Left ventricle myocardium inferior (tissue), 1 donor: Measurements from ENCODE around the gene SLIT3. TPM values are rescaled to one million over a fixed set of nuclear protein-coding genes. Genes with fewer than 3 reads are reported as not detected.

ENCODE experiments used
- DNase-seq: peaks from one replicate; pipeline ENCODE4 v3.0.0-alpha.2; 2020
- H3K27ac ChIP-seq: fragments of 200-600 bp; replicated peaks from 2 replicates; pipeline ENCODE4 v1.8.0; 2021
- H3K27me3 ChIP-seq: fragments of 200-600 bp; 2 replicates; pipeline ENCODE4 v1.8.0; 2021; ENCODE audit warnings: low read depth
- H3K36me3 ChIP-seq: fragments of 200-600 bp; 2 replicates; pipeline ENCODE4 v1.8.0; 2021
- H3K4me1 ChIP-seq: fragments of 200-600 bp; 2 replicates; pipeline ENCODE4 v1.8.0; 2021
- H3K4me3 ChIP-seq: fragments of 200-600 bp; 2 replicates; pipeline ENCODE4 v1.8.0; 2021; ENCODE audit warnings: mild to moderate bottlenecking, moderate library complexity
- H3K9me3 ChIP-seq: fragments of 200-600 bp; replicated peaks from 2 replicates; pipeline ENCODE4 v1.8.0; 2021
- intact Hi-C: fragments of 100-400 bp; cut with micrococcal nuclease; formaldehyde crosslinking; loops from one replicate; pipeline ENCODE4 v1.11.0; 2022
- long read RNA-seq: library from polyadenylated mRNA; unstranded; transcript quantifications from one replicate; pipeline ENCODE4 v2.0.0, GENCODE V29; 2021
- total RNA-seq: library from RNA; stranded (reverse); fragmentation: NEBNext Ultra II Directional; extraction: Animal tissue kit (Norgen Biotek cat#: 25700); gene quantifications from one replicate; pipeline ENCODE4 v1.2.1, GENCODE V29; 2021
- TF ChIP-seq, protein P1 (sequence below): fragments of 200-600 bp; IDR thresholded peaks from 2 replicates; pipeline ENCODE4 v1.8.0; 2021; ENCODE audit warnings: antibody characterized with exemption, mild to moderate bottlenecking, borderline replicate concordance
- donor health status: DM: no; HTN: yes; CAD: no; lungs with severe emphysema.

Gene SLIT3
- 22.7 TPM for total RNA-seq
- long read RNA-seq, partial matches to known transcripts: 29 of 35 reads
- long read RNA-seq, other reads (novel, unspliced or antisense): 6 of 35 reads

DNA sequence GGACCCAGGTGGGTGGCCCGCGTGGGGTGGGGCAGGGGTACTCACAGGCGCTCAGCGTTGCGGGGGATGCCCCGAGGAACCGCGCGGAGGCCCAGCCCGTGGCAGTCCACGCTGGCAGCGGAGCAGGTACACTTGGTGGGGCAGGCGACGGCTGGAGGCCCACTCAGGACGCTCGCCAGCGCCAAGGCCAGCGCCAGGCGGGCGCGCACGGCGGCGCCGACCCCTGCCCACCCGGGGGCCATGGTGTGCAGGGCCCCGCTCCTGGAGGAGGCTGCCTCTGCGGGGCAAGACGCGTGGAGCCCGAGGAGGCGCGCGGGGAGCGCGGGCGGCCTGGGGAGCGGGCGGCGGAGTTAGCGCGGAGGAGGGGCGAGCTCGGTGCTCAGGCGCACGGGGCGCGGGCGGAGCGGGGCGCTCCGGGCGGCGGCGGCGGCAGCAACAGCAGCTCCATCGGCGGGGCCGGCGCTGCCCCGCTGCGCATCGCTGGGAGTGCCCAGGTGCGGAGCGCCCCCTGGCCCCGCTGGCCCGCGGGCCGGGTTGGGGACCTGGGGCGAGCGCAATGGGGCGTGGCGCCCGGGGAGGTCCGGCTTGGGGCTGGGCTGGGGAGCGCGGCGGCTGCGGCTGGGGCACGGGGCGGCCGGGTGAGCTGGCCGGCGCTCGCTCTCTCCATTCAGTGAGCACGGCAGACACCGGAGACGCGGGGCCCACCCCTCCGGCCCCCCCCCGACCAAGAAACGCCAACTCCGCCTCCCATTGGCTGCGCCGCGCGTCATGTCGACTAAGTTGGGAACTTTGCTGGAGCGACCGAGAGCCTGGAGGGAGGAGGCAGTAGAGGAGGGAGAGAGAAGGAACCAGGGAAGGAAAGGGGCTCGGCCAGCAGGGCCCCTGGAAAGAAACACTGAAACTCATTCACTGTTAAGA, at the start of gene SLIT3:
SLIT3 (minus strand) TSS at position 672 of the 918 bp plus-strand sequence; CDS start at position 242, 430 bp downstream.
- H3K4me1 ChIP-seq: peaks cover 23% of the 10 kb centered on the region
- intact Hi-C loops: loop anchor here (10.0 kb wide), 1 partner anchor 316 kb away; no protein-coding TSS in a partner anchor
- DNase-seq: peak; percentile 74
- H3K27me3 ChIP-seq: peaks cover 68% of the 10 kb centered on the region
- H3K36me3 ChIP-seq: no peaks in the 10 kb centered on the region
- TF ChIP-seq, protein P1, sequence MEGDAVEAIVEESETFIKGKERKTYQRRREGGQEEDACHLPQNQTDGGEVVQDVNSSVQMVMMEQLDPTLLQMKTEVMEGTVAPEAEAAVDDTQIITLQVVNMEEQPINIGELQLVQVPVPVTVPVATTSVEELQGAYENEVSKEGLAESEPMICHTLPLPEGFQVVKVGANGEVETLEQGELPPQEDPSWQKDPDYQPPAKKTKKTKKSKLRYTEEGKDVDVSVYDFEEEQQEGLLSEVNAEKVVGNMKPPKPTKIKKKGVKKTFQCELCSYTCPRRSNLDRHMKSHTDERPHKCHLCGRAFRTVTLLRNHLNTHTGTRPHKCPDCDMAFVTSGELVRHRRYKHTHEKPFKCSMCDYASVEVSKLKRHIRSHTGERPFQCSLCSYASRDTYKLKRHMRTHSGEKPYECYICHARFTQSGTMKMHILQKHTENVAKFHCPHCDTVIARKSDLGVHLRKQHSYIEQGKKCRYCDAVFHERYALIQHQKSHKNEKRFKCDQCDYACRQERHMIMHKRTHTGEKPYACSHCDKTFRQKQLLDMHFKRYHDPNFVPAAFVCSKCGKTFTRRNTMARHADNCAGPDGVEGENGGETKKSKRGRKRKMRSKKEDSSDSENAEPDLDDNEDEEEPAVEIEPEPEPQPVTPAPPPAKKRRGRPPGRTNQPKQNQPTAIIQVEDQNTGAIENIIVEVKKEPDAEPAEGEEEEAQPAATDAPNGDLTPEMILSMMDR: peak; percentile 34
- H3K27ac ChIP-seq: peak within 1 kb of the TSS; percentile 58
- H3K4me3 ChIP-seq: peak within 1 kb of the TSS; percentile 68
- H3K9me3 ChIP-seq: no peaks in the 10 kb centered on the region

DNA sequence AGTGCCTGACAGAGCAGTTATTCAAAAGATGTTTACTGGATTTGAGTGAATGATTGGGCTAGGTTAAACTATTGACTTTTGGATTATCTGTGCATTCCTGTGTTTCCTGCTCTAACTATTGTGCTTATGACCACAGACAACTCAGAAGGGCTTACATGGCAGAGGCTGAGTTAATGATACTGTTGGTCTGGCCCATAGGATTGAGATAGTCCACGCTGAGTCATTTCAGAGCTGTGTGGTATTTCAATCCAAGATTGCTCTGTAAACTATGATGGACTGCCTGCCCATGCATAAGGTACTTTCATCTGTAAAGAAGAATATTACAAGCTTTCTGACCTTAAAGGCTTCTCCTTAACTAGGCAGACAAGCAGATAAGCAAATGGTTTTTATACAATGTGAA, 49.1 kb upstream of the SLIT3 start:
- TF ChIP-seq, protein P1: no peak
- Histone ChIP-seq H3K4me3 (no peak overlapping the region), H3K36me3 (no peaks in the 10 kb centered on the region), H3K27me3 (peaks cover 78% of the 10 kb centered on the region), H3K27ac (no peak overlapping the region), H3K4me1 (peaks cover 18% of the 10 kb centered on the region), H3K9me3 (no peaks in the 10 kb centered on the region)
- no peak for DNase-seq
- intact Hi-C loops: no loop called here

DNA sequence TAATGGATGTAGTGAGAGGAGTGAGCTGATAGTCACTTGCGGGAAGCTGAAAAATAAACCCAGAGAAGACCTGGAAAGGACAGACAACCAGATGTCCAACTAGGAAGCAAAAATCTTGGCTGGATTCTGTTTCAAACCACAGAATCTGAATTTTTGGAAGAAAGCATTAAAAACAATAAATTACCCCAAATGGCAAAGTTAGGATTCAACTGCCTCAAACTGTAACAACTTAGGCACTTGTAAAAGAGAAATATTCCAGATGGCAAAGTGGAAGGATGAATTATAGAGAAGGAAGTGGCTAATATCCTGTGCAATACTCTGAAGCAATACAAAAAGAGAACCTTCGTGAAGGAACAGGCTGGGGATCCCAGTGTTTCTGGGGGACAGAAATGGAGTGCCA, 46.8 kb upstream of the SLIT3 start:
- DNase-seq: no peak
- Histone ChIP-seq H3K36me3 (no peaks in the 10 kb centered on the region), H3K27ac (no peak overlapping the region), H3K9me3 (no peaks in the 10 kb centered on the region), H3K4me3 (no peak overlapping the region), H3K4me1 (peaks cover 22% of the 10 kb centered on the region), H3K27me3 (peaks cover 82% of the 10 kb centered on the region)
- intact Hi-C loops: no loop called here
- TF ChIP-seq, protein P1: no peak

DNA sequence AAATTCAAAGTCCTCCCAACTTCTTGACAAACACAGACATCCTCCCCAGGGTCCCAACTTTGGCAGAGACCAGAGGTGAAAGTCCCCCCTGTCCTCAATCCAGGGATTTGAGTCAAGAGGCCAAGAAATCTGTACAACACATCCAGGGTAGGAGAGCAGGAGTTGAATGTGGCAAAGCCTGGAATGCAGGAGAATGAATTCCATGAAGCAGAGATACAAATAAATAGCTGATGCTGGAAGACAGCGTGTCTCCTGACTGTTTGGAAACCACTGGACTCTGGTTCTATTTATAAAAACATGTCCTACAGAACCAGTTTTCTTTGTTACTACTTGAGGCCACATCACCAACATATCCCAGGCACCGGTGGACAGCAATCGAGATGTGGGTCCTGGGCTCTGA, 43.7 kb upstream of the SLIT3 start:
- Histone ChIP-seq H3K4me1 (peaks cover 16% of the 10 kb centered on the region), H3K27ac (no peak overlapping the region), H3K9me3 (no peaks in the 10 kb centered on the region), H3K4me3 (no peak overlapping the region), H3K36me3 (no peaks in the 10 kb centered on the region), H3K27me3 (peaks cover 64% of the 10 kb centered on the region)
- TF ChIP-seq, protein P1: no peak
- intact Hi-C loops: no loop called here
- DNase-seq: no peak

DNA sequence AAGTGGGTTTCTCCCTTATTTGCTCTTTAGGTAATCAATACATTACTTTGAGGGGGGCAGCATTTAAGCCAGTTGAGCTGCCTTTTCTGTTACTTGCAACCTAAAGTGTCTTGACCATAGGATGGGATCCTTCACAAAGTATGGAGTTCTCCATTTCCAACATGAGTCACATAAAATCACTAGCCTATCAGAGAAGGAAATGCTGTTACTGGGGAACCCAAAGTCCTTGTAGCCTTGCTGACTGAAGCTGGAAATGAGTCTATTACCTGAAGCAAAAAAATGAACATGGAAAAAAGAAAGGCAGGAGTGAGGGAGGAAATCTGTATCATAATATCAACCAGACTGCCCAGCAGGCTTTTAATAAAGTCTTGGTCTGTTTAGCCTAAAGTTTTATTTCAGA, 42.8 kb upstream of the SLIT3 start:
- TF ChIP-seq, protein P1: no peak
- intact Hi-C loops: no loop called here
- DNase-seq: no peak
- Histone ChIP-seq H3K27me3 (peaks cover 59% of the 10 kb centered on the region), H3K4me1 (peaks cover 16% of the 10 kb centered on the region), H3K27ac (no peak overlapping the region), H3K9me3 (no peaks in the 10 kb centered on the region), H3K36me3 (no peaks in the 10 kb centered on the region), H3K4me3 (no peak overlapping the region)
